Stimulated activated CD4-positive, alpha-beta T cell treated with anti-CD3 and anti-CD28 coated beads, Interleukin-12 subunit alpha, Interleukin-12 subunit beta, amount 100 ng/mL, for 4 hours (primary cell): ENCODE results near the gene OTUB2.

Source experiments
- DNase-seq: peaks from one replicate; pipeline ENCODE4 v3.0.0-alpha.2; 2020

Gene OTUB2

GRCh38 chr14:94042433-94043091, 16.4 kb downstream of the OTUB2 start:
- DNase-seq, result no peak

DNA sequence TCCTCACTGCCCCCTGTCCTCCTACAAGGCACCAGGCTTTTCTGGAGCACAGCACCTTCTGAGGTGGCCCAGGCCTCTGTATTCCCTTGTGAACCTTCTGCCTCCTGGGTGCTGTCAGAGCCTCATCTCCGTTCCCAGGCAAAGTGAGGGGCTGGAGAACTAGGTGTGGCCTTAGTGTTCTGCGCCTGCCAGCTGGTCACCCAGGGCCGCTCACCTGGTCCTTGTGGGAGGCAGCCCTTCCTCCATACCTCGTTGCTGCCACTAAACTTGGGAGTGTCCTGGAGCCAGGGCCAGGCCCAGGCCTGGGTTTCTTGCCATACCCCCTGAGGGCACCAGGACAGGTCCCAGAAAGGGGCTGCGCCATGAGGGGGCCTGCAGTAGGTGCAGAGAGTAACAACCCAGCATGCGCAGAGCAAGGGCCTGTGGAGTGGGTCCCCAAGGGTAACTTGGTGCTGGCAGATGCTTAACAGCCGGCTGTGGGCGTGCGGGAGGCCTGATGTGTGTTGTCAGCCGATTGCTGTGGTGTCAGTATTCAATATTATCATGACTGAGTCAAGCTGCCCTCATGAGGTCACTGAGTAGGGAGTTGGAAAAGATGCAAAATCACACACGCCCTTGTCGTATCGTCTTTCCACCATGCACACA, 17.1 kb downstream of the OTUB2 start:
- DNase-seq, result no peak

DNA sequence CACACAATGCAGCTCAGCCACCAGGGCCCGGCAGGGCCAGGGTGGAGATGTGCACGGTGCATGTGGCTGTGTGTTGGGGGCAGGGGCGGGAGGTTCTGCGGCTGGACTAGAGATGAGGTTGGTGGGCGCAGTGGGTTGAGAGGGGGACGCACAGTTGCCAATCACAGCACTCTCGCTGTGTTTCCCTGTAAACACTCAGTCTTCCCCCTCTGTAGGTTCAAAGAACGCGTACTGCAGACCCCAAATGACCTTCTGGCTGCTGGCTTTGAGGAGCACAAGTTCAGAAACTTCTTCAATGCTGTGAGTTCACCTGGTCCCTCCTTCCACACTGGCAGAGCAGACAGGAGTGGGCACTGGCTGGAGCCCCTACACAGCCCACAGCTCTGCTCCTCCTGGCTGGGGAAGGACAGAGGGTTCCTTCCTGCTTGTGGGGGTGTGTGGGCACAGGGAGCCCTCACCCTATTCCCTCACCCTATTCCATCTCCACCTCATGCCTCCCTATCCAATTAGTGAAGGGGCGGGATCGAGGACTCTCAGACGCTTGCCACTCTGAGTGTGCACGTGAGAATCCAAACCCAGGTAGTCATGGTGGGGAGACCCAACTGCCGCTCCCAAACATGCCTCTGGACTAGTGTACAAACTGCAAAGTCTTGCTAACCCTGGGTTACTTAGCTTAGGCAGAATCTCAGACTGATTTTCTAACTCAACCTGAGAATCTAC, 17.8 kb downstream of the OTUB2 start:
- no peak for DNase-seq

DNA sequence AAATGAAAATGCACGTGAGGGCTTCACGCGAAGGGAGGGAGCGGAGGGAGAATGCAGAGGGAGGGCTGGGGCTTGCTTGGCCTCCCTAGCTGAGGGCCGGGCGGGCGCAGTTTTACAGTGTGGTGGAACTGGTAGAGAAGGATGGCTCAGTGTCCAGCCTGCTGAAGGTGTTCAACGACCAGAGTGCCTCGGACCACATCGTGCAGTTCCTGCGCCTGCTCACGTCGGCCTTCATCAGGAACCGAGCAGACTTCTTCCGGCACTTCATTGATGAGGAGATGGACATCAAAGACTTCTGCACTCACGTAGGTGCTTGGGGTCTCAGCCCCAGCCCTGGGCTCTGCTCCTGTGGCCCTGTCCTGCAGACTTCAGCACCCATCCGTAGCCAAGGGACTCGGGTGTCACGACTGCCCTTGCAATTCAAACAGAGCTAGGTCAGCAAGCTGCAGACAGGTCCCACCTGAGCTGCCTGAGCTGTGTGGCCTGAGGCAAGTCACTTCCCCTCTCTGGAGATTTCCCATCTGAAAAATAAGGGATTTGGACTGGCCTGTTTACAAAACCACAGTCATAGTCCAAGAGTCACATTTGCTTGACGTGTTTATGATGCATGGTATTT, 18.4 kb downstream of the OTUB2 start:
- no peak for DNase-seq

DNA sequence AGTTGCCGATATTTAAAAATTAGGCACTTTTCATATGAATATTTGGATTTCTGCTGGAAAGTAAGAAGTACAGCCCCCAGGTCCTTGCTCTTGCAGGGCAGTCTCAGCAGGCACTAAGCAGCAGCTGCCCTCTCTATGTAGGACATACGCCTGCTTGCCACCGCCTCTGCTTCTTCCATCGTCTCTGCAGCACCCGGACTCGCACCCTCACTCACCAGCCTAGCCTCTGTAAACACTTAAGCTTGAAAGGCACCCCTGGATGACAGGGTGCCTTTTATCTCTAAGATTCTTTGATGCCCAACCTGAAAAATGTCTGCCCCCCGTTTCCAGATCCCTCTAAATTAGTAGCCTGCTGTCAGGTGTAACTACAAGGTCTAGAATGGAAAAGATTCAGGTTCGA, 19.0 kb downstream of the OTUB2 start:
- no peak for DNase-seq

DNA sequence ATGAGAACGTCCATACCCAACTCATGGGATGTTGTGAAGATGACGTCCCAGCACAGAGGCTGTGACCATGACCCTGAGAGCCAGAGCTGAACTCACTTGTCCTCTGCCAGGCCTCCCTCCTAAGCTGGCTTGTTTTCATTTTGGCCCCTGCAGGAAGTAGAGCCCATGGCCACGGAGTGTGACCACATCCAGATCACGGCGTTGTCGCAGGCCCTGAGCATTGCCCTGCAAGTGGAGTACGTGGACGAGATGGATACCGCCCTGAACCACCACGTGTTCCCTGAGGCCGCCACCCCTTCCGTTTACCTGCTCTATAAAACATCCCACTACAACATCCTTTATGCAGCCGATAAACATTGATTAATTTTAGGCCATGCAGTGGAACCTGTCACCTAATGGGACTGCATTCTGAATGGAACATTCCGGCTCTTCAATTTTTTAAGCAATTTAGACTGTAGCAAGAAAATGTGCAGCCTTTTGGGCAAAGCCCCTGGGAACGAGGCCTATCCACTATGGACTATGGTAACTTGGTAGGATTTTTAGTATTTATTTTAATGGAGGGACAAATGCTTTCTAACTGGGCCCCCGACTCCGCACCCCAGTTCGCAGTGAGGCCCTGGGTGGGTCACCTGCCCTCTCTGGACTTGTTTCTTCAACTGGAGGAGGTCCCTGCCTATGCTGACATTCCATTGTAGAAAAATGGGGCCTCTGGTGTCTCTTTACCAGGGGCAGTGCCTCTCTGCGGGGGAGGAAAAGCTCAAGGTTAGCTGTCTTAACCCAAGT, 19.6 kb downstream of the OTUB2 start:
- no peak for DNase-seq

GRCh38 chr14:94046696-94047250, 20.6 kb downstream of the OTUB2 start:
- no peak for DNase-seq

GRCh38 chr14:94047581-94047980, 21.4 kb downstream of the OTUB2 start:
- no peak for DNase-seq

DNA sequence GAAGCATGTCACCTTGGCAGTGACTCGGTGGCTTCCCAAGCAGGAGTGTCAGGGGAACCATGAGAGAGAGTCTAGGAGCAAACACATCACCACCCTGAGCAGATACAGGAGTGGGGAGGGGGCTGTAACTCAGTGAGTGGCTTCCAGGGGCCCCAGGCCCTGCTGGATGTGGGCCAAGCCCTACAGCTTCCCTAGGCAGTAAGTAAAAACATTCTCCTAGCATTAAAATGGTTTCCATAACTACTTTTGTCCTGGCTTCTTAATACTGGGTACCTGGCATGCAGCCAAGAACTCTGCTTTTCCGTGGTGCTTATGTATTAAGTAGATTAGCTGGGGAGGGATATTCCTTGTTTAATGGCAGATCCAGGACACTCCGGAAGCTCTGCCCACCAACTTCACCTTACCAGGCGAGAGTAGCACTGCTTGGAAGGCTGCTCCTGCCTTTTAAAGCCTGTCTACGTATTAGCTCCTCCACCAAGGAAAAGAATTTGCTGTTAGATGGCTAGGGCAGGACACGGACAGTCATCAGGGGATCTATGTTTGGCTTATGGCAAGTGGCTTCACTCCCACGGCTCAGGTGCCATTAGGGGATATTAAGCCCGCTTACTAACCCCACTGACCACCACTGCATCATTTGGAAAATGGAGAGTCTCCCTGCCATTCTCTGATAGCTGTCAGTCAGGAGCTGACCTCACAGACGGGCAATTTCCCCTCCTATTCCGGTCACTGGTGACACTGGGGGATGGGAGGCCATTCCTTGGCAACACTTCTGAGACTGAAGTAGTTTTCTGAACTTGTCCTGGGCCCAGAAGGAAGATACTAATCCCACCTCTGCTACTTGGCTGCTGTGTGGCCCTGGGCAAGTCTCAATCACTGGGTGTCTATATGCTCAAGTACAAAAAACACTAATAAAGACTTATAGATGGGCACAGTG, 22.8 kb downstream of the OTUB2 start:
- no peak for DNase-seq

- DNase-seq, result no peak
Observed at GRCh38 chr14:94049625-94050023, 23.5 kb downstream of the OTUB2 start.

DNA sequence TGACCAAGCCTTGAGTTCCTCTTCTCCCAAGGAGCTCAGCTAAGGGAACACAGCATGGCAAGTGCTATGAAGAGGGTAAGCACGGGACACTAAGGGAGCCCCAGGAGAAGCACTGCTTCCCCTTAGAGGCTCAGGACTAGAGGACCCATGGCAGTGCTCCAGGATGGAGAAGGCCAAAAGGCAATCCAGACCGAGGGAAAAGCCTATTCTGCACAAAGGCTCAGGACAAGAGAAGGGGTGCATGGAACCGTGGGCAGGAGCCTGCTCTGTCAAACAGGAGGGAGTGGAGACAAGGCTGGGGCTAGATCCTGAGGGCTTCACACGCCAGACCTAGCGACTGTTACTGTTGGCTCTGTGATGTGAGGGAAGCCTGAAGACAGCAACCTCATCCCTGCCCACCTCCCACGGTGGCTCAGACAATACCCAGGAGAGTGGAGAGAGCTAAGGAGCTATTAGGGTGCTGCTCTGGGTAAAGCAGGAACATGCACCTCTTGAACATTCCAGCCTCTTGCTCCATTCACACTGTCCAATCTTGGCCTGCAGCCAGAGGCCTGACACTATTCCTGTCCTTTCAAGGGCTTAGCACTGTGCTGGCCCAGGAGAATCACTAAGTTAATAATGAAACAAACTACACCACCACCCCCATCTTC, 24.2 kb downstream of the OTUB2 start:
- no peak for DNase-seq

DNA sequence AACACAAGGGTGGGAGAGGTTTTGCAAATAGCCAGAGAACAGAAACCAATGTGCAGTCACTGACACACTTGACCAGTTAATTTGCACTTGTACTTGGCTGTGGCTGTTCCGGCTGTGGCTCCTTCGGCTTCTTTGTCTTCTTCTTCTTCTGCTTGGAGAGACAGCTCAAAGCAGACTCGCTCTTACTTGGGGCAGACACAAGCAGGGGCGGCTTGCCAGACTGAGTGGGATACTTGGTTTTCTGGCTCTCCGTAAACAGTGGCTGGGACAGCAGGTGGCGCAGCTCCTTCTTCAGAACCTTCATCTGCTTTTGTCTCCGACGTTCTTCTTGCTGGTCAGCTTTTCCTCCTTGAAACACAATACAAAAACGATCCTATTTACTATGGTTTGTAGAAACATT, 25.0 kb downstream of the OTUB2 start:
- no peak for DNase-seq

DNA sequence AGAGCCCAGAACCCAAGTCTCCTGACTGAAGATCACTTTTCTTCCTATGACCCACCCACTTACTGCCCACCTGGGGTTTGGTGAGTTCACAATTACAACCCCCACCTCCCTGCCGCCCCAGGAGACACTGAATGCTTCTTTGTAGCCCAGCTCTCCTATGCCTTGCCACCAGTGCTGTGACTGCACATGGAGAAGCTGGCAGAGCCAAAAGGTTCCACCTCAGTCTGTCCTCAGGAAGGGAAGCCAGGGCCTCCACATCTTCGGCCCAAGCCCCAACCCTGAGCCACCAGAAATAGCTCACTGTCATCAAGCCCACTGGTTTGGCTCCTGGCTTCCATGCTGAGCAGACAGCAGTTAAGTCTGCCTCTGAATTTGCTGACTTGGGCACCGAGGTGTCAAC, 25.6 kb downstream of the OTUB2 start:
- no peak for DNase-seq

- no peak for DNase-seq
Observed at GRCh38 chr14:94052199-94052598, 26.1 kb downstream of the OTUB2 start.

- DNase-seq, result no peak
Observed at GRCh38 chr14:94052662-94053061, 26.5 kb downstream of the OTUB2 start.

DNA sequence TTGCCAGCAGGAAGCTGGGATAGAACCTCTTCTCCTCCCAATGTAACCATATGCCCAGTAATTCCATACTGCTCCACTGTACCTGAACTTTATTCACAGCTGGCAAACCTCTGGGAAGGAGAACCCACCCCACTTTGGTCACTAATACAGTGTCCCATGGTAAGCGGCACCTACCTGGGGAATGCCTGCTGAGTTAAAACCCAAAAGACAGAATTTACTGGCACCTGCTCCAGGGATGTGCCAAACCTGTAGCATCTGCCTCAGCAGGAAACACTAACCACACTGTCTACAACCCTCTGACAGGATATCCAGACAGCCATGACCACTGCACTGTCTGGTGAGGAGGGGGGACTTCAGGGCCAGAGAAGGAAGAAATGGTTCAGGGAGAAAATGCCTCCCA, 28.3 kb downstream of the OTUB2 start:
- no peak for DNase-seq

DNA sequence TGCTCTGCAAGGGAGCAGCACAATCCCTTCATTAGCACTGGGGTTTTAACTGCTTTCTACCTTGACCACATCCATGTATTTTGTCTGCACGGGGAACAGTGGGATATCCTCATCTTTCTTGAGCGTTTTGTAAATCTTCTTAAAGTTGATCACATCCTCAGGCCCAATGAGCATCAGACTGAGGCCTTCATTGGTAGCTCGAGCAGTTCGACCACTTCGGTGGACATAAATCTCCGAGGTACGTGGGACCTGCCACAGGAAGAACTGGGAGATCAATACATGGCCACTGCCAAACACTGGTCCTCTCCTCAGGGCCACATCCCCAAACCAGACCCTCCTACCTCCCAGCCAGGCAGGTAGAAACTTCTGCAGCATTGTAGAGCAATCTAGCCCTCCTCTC, 28.8 kb downstream of the OTUB2 start:
- DNase-seq, result no peak

- no peak for DNase-seq
Observed at GRCh38 chr14:94056579-94057308, 30.6 kb downstream of the OTUB2 start.

GRCh38 chr14:94058128-94058673, 32.1 kb downstream of the OTUB2 start:
- no peak for DNase-seq

DNA sequence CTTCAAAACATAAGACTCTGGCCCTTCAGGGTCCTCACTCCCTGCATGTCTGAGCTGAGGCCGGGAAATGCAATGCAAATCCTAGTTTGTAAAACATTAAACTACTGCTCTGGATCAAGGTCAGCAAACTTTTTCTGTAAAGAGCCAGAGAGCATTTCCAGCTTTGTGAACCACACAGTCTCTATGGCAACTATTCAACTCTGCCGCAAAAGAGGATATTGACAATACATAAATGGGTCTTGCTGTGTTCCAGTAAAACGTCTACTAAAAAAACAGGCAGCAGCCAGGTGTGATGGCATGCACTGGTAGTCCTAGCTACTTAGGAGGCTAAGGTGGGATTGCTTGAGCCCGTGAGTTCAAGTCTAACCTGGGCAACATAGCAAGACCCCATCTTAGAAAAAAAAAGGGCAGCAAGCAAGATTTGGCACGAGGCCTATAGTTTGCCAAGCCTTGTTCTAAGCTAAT, 32.6 kb downstream of the OTUB2 start:
- DNase-seq, result no peak
